HG03460 (cell line): ENCODE results near the gene RTN4RL1.

Source experiments
- ATAC-seq: cut with Tn5 transposase; IDR thresholded peaks from one replicate; pipeline ENCODE4 v1.9.1; 2021; ENCODE audit not compliant: unreplicated experiment

Gene RTN4RL1

GRCh38 chr17:1951920-1952319, 73.2 kb downstream of the RTN4RL1 start:
- ATAC-seq, result no peak

- ATAC-seq, result no peak
Measured at GRCh38 chr17:1949754-1950153, 75.4 kb downstream of the RTN4RL1 start.

GRCh38 chr17:1948517-1948825, 76.7 kb downstream of the RTN4RL1 start:
- ATAC-seq, result no peak

GRCh38 chr17:1947743-1948516, 77.2 kb downstream of the RTN4RL1 start:
- ATAC-seq, result no peak

- ATAC-seq, result no peak
Measured at GRCh38 chr17:1947229-1947742, 77.8 kb downstream of the RTN4RL1 start.

GRCh38 chr17:1946021-1946932, 78.9 kb downstream of the RTN4RL1 start:
- ATAC-seq, result no peak

GRCh38 chr17:1945621-1946020, 79.5 kb downstream of the RTN4RL1 start:
- no peak for ATAC-seq

- ATAC-seq, result no peak
Measured at GRCh38 chr17:1943436-1943831, 81.7 kb downstream of the RTN4RL1 start.

GRCh38 chr17:1942666-1943435, 82.3 kb downstream of the RTN4RL1 start:
- no peak for ATAC-seq

- ATAC-seq, result no peak
Measured at GRCh38 chr17:1942066-1942365, 83.1 kb downstream of the RTN4RL1 start.

GRCh38 chr17:1941272-1942065, 83.7 kb downstream of the RTN4RL1 start:
- ATAC-seq, result no peak

GRCh38 chr17:1940810-1941185, 84.3 kb downstream of the RTN4RL1 start:
- ATAC-seq, result no peak

- ATAC-seq, result no peak
Measured at GRCh38 chr17:1939981-1940809, 84.9 kb downstream of the RTN4RL1 start.

GRCh38 chr17:1937461-1937860, 87.7 kb downstream of the RTN4RL1 start:
- no peak for ATAC-seq

- ATAC-seq, result no peak
Measured at GRCh38 chr17:1936766-1937165, 88.4 kb downstream of the RTN4RL1 start.

GRCh38 chr17:1934901-1935300, 90.2 kb downstream of the RTN4RL1 start:
- no peak for ATAC-seq

GRCh38 chr17:1933875-1934715, 91.0 kb downstream of the RTN4RL1 start:
- ATAC-seq, result no peak

GRCh38 chr17:1931844-1932579, 93.1 kb downstream of the RTN4RL1 start:
- ATAC-seq, result no peak
